Measurements from ENCODE around the gene MAP3K14. TPM values are rescaled to one million over a fixed set of nuclear protein-coding genes. Genes with fewer than 3 reads are reported as not detected.
A peak's percentile ranks its signal among the peaks of the same experiment; 100 is the strongest.

Gene MAP3K14
- total RNA-seq, 1 donor from 2014 or later: 5.2 TPM

DNA sequence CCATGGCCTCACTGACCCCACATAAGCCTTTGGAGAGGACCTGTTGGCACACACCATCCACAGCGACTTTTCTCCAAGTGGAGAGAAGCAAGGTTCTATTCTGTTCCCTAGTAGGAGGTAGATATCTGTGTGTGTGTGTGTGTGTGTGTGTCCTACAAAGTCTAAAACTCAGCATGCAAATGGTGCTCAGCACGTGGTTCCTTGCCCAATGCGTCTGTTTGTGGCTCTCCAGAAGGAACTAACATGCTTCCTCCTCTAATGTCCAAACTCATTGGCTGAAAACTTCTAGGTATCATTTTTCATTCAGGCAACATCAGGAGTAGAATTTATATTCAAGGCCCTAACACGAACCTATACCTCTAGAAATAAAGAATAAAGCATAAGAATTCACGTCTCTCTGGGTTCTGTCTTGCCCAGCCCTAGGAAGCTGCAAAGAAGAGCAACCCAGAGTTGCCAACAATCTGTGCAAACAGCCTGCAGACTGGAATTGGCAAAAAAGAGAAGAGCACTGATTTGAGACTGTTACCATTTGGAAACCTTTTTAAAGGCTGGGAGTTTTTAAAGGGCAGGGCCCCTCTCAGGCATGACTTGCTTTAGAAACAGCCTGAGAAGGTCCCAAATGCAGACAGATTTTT, 25.5 kb downstream of the MAP3K14 start:
- Mint-ChIP-seq H3K4me1 (ENCODE audit: unreplicated experiment) (no peaks in the 10 kb centered on the region), H3K27me3 (ENCODE audit: unreplicated experiment) (peaks cover 4% of the 10 kb centered on the region), H3K4me3 (ENCODE audit: unreplicated experiment) (no peak overlapping the region), H3K27ac (ENCODE audit: unreplicated experiment) (no peak overlapping the region), H3K36me3 (ENCODE audit: low read depth, unreplicated experiment) (peaks cover 6% of the 10 kb centered on the region), H3K9me3 (ENCODE audit: unreplicated experiment) (no peaks in the 10 kb centered on the region)
- TF ChIP-seq CTCF (IDR thresholded peaks at IDR 0.05; ENCODE audit: unreplicated experiment): no peak
- DNase-seq (ENCODE audit: low spot score): no peak

GRCh38 chr17:45290269-45290765, 26.5 kb downstream of the MAP3K14 start:
- Mint-ChIP-seq H3K4me1 (ENCODE audit: unreplicated experiment) (no peaks in the 10 kb centered on the region), H3K27ac (ENCODE audit: unreplicated experiment) (no peak overlapping the region), H3K4me3 (ENCODE audit: unreplicated experiment) (no peak overlapping the region), H3K36me3 (ENCODE audit: low read depth, unreplicated experiment) (peaks cover 6% of the 10 kb centered on the region), H3K9me3 (ENCODE audit: unreplicated experiment) (no peaks in the 10 kb centered on the region), H3K27me3 (ENCODE audit: unreplicated experiment) (peaks cover 4% of the 10 kb centered on the region)
- no peak for TF ChIP-seq CTCF (IDR thresholded peaks at IDR 0.05; ENCODE audit: unreplicated experiment)
- no peak for DNase-seq (ENCODE audit: low spot score)

DNA sequence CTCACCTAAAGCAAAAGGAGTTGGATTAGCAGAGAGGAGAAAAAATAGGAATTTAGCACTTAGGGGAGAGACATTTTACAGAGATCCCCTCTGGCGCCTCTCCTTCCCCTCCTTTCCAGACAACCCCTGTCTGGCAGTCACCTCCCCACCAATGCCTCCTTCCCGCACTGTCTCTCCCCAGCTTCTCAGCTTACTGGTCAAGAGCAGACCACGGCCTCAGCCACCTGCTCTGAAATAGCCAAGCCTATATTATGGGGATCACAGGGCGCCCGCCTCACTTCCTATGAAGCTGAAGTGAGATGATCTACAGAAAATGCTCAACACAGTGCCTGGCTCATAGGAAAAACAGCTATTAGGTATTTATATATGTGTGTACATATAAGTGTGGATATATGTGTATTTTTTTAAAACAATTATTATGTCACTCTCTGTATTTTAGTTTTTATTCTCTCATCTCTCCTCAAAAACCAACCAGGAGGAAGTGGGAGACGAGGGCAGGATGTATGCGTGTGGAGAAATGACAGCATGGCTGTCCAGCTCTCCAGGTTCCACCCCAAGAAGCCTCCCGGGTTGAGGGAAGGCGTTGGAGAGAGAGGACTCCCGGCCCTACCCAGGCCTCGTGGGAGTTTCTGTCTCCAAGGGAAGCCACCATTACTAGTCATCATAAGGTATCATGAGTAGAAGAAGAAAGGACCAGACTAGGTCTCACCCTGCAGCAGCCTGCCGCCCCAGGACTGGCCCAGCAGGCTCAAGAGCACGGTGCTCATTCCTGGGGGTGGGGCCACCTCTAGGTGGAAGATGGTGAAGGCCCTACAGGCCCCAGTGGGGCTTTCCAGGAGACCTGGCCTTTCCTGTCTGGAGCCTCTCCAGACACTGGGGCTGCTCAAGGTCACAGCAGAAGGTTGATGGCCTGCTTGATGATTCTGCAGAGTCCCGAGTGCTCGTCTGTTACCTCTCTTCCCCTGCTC, 27.2 kb downstream of the MAP3K14 start:
- Mint-ChIP-seq H3K27me3 (ENCODE audit: unreplicated experiment) (peaks cover 6% of the 10 kb centered on the region), H3K27ac (ENCODE audit: unreplicated experiment) (peak overlapping the region; percentile 30), H3K4me1 (ENCODE audit: unreplicated experiment) (no peaks in the 10 kb centered on the region), H3K9me3 (ENCODE audit: unreplicated experiment) (no peaks in the 10 kb centered on the region), H3K4me3 (ENCODE audit: unreplicated experiment) (no peak overlapping the region), H3K36me3 (ENCODE audit: low read depth, unreplicated experiment) (peaks cover 10% of the 10 kb centered on the region)
- TF ChIP-seq CTCF (IDR thresholded peaks at IDR 0.05; ENCODE audit: unreplicated experiment): no peak
- no peak for DNase-seq (ENCODE audit: low spot score)

DNA sequence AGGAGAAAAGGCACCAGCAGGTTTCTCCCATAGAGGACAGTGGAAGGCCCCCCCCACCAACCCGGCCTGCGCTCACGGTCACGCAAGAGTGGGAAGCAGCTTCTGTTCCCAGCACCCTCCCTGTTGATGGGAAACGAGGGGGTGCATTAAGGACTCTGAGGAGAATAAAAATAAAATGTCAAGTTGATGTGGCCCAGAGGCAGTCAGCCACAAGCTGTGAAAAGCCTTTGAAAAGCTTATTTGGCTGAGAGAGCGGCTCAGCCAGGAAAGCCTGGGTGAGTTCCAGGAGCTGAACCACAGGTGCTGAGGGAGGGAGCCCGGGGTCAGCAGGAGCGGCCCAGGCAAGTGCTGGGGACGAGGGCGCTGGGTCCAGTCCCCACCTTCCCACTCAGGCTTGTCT, 28.0 kb downstream of the MAP3K14 start:
- no peak overlapping the region for H3K27ac Mint-ChIP-seq (ENCODE audit: unreplicated experiment)

More for the DNA sequence above, 28.0 kb downstream of the MAP3K14 start:
- Mint-ChIP-seq H3K4me1 (ENCODE audit: unreplicated experiment) (no peaks in the 10 kb centered on the region), H3K9me3 (ENCODE audit: unreplicated experiment) (no peaks in the 10 kb centered on the region), H3K36me3 (ENCODE audit: low read depth, unreplicated experiment) (peaks cover 16% of the 10 kb centered on the region), H3K4me3 (ENCODE audit: unreplicated experiment) (no peak overlapping the region), H3K27me3 (ENCODE audit: unreplicated experiment) (peaks cover 5% of the 10 kb centered on the region)
- TF ChIP-seq CTCF (IDR thresholded peaks at IDR 0.05; ENCODE audit: unreplicated experiment): no peak
- no peak for DNase-seq (ENCODE audit: low spot score)

Data from endothelial cell (in vitro differentiated cells).